Kidney (tissue), 14 donors: Measurements from ENCODE around the gene STRA6. TPM values are rescaled to one million over a fixed set of nuclear protein-coding genes. Genes with fewer than 3 reads are reported as not detected.

Experiments used
- DNase-seq, 5 donors: peaks; one replicate each; pipeline ENCODE4 v3.0.0-alpha.2; 2013 to 2020
- FAIRE-seq: peaks from 2 replicates; lab custom pipeline; 2012; peaks lifted over from hg19 to GRCh38; lab: Jason Lieb, UNC
- H3K27ac ChIP-seq, 2 donors: one replicate each; pipeline ENCODE4 v1.7.0; 2013; ENCODE audit warnings: low read depth in 2 of 2, low read length in 2 of 2, inconsistent platforms in 1 of 2
- H3K27me3 ChIP-seq: one replicate; pipeline ENCODE4 v1.7.1; 2013; ENCODE audit warnings: low read length, inconsistent platforms; ENCODE audit not compliant: control insufficient read depth, insufficient read depth
- H3K36me3 ChIP-seq, 3 donors: one replicate each; pipeline versions ENCODE4 v1.7.0 to v1.7.1; 2013; ENCODE audit warnings: low read length in 3 of 3, control low read depth in 1 of 3, inconsistent platforms in 1 of 3; ENCODE audit not compliant: insufficient read depth in 3 of 3, control insufficient read depth in 2 of 3
- H3K4me1 ChIP-seq, 3 donors: one replicate each; pipeline versions ENCODE4 v1.7.0 to v1.7.1; 2013; ENCODE audit warnings: low read length in 3 of 3, inconsistent platforms in 1 of 3, low read depth in 1 of 3; ENCODE audit not compliant: control insufficient read depth in 2 of 3, insufficient read depth in 2 of 3
- H3K4me3 ChIP-seq, 3 donors: one replicate each; pipeline versions ENCODE4 v1.7.0 to v1.8.1; 2013; ENCODE audit warnings: low read length in 3 of 3, control low read depth in 1 of 3, inconsistent platforms in 1 of 3
- H3K9ac ChIP-seq, 3 donors: one replicate each; pipeline versions ENCODE4 v1.7.0 to v1.7.1; 2013; ENCODE audit warnings: low read length in 3 of 3, control low read depth in 1 of 3, inconsistent platforms in 1 of 3
- H3K9me3 ChIP-seq, 3 donors: one replicate each; pipeline versions ENCODE4 v1.7.0 to v1.7.1; 2013; ENCODE audit warnings: low read length in 3 of 3, control low read depth in 1 of 3, inconsistent platforms in 1 of 3; ENCODE audit not compliant: control insufficient read depth in 2 of 3, insufficient read depth in 1 of 3
- CTCF ChIP-seq: IDR thresholded peaks from 3 replicates; pipeline ENCODE4 v1.5.1; 2012; ENCODE audit warnings: mild to moderate bottlenecking, moderate library complexity, borderline replicate concordance; ENCODE audit not compliant: insufficient read depth; ENCODE audit errors: extremely low read depth
- intact Hi-C: fragments of 100-400 bp; cut with DNase I; formaldehyde crosslinking; loops from one replicate; pipeline ENCODE4 v1.11.1; 2022
- polyA plus RNA-seq: library from polyadenylated mRNA; stranded (reverse); fragments of 350-450 nt; fragmentation: Illumina TruSeq; extraction: RNeasy Lipid Tissue Mini Kit (QIAGEN cat#74804); gene quantifications from one replicate; pipeline ENCODE4 v1.2.3, GENCODE V29; 2014; ENCODE audit warnings: low read depth, low replicate concordance; ENCODE audit not compliant: insufficient read depth
- total RNA-seq: library from RNA; stranded (reverse); fragmentation: NEBNext Ultra II Directional; extraction: Animal tissue kit (Norgen Biotek cat#: 25700); gene quantifications from one replicate; pipeline ENCODE4 v1.2.1, GENCODE V29; 2021
- donor health status: control.
- donor health status: control.
- donor health status: control.
- donor health status: control.
- donor health status: control.
- donor health status: DM: yes; HTN: yes; CAD: no.
- donor health status: Normal renal cell carcinoma (clear cell type).

The STRA6 gene
- total and polyA plus RNA-seq, 2 donors from 2014 or later: 2.0 to 31.9 TPM

GRCh38 chr15:74233373-74233772 is 30.8 kb upstream of the STRA6 start:
- intact Hi-C loops: no loop called here
- H3K36me3 ChIP-seq: no peaks in the 10 kb centered on the region
- peaks cover 0 to 12% (median 0%) of the 10 kb centered on the region in 3 donors for H3K4me1 ChIP-seq
- no peak overlapping the region for H3K27ac ChIP-seq
- no peak for TF ChIP-seq CTCF
- no peak overlapping the region for H3K9ac ChIP-seq
- H3K27me3 ChIP-seq: no peaks in the 10 kb centered on the region
- no peaks in the 10 kb centered on the region for H3K9me3 ChIP-seq
- FAIRE-seq (no peak), DNase-seq (no peak)
- H3K4me3 ChIP-seq: no peak overlapping the region

GRCh38 chr15:74231475-74231874 is 28.9 kb upstream of the STRA6 start:
- Histone ChIP-seq H3K9me3 (no peaks in the 10 kb centered on the region), H3K4me3 (no peak overlapping the region), H3K9ac (no peak overlapping the region), H3K36me3 (no peaks in the 10 kb centered on the region), H3K27ac (no peak overlapping the region), H3K4me1 (peaks cover 0 to 11% (median 0%) of the 10 kb centered on the region in 3 donors), H3K27me3 (no peaks in the 10 kb centered on the region)
- FAIRE-seq (no peak), DNase-seq (no peak)
- intact Hi-C loops: no loop called here
- no peak for TF ChIP-seq CTCF

DNA sequence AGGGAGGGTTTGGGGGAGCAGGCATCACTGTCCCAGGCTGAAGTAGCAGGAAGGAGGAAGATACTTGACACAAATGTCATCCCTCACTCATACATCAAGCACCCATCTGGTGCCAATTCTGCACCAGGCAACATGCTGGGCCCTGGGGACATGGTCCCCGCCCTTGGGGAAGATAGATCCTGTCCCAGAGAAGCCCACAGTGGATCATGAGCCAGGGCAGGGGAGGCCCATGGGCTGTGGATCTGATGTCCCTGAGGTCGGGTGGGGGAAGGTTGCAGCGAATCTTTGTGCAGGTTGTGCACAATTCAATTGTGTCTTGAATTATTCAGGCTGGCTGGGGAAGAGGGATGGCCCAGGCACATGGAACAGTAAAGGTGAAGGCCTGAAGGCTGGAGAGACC is 27.1 kb upstream of the STRA6 start:
- Histone ChIP-seq H3K9me3 (no peaks in the 10 kb centered on the region), H3K4me1 (peaks cover 0 to 8% (median 0%) of the 10 kb centered on the region in 3 donors)

More for the DNA sequence above, 27.1 kb upstream of the STRA6 start:
- Histone ChIP-seq H3K36me3 (no peaks in the 10 kb centered on the region), H3K9ac (no peak overlapping the region), H3K27me3 (no peaks in the 10 kb centered on the region), H3K4me3 (no peak overlapping the region), H3K27ac (no peak overlapping the region)
- no peak for DNase-seq
- FAIRE-seq: no peak
- TF ChIP-seq CTCF: no peak
- intact Hi-C loops: no loop called here
